Small intestine (tissue), 7 donors: ENCODE data around the gene NUP43. TPM values are rescaled to one million over a fixed set of nuclear protein-coding genes. Genes with fewer than 3 reads are reported as not detected.

Source experiments
- DNase-seq, 2 donors: peaks; one replicate each; pipeline versions ENCODE4 v3.0.0 to v3.0.0-alpha.2; 2013
- FAIRE-seq: peaks from 2 replicates; lab custom pipeline; 2012; peaks lifted over from hg19 to GRCh38; lab: Jason Lieb, UNC
- H3K27ac ChIP-seq, 3 donors: one replicate each; pipeline ENCODE4 v1.5.1; 2013; ENCODE audit warnings: low read length in 2 of 3, mild to moderate bottlenecking in 2 of 3, control low read depth in 1 of 3, inconsistent platforms in 1 of 3, low read depth in 1 of 3, moderate library complexity in 1 of 3
- H3K27me3 ChIP-seq, 3 donors: one replicate each; pipeline ENCODE4 v1.6.1; 2013; ENCODE audit warnings: low read length in 3 of 3, inconsistent platforms in 1 of 3; ENCODE audit not compliant: control insufficient read depth in 3 of 3, insufficient read depth in 3 of 3
- H3K36me3 ChIP-seq, 3 donors: one replicate each; pipeline ENCODE4 v1.6.1; 2013; ENCODE audit warnings: low read length in 3 of 3, inconsistent platforms in 1 of 3, low read depth in 1 of 3, mild to moderate bottlenecking in 1 of 3, moderate library complexity in 1 of 3; ENCODE audit not compliant: control insufficient read depth in 3 of 3, insufficient read depth in 2 of 3
- H3K4me1 ChIP-seq, 3 donors: one replicate each; pipeline ENCODE4 v1.6.1; 2013; ENCODE audit warnings: low read length in 2 of 3, inconsistent platforms in 1 of 3, low read depth in 1 of 3, mild to moderate bottlenecking in 1 of 3, moderate library complexity in 1 of 3; ENCODE audit not compliant: control insufficient read depth in 3 of 3, insufficient read depth in 2 of 3
- H3K4me3 ChIP-seq, 3 donors: one replicate each; pipeline ENCODE4 v1.5.1; 2013; ENCODE audit warnings: low read length in 3 of 3, control low read depth in 1 of 3, inconsistent platforms in 1 of 3, low read depth in 1 of 3, mild to moderate bottlenecking in 1 of 3, moderate library complexity in 1 of 3
- H3K9me3 ChIP-seq, 2 donors: one replicate each; pipeline ENCODE4 v1.6.1; 2013; ENCODE audit warnings: low read depth in 1 of 2, low read length in 1 of 2; ENCODE audit not compliant: control insufficient read depth in 2 of 2, insufficient read depth in 1 of 2
- WGBS, 3 donors: extraction: QIAGEN DNeasy Blood & Tissue Kit; methylation state at CpG; one replicate each; pipeline ENCODE4 v1.1.7; 2013; 5-methylcytosine and 5-hydroxymethylcytosine counted together
- polyA plus RNA-seq, 4 donors: library from polyadenylated mRNA; stranded (reverse) in 3 of 4; unstranded in 1 of 4; fragments of 200-250 nt in 3 of 4; fragments of 120-200 nt in 1 of 4; gene quantifications; one replicate each; pipeline versions ENCODE4 v1.2.1 to v1.2.3, GENCODE V29; 2013
- donor health status: healthy with polysubstance abuse.
- donor health status: control.
- donor health status: control.
- donor health status: Bipolar disorder and iron deficiency.
- donor health status: healthy.

Gene NUP43
- polyA plus RNA-seq, 4 donors, result 2.7 to 28.9 (median 7.9) TPM

GRCh38 chr6:149734915-149735314, 11.4 kb downstream of the NUP43 start:
- H3K36me3 ChIP-seq, result peaks cover 5 to 71% (median 15%) of the 10 kb centered on the region in 3 donors
- 91 to 100% (median 94%) methylated on average over 1 of the region's 1 CpG for WGBS, 3 donors
- no peak overlapping the region for H3K27ac ChIP-seq
- H3K9me3 ChIP-seq, result no peaks in the 10 kb centered on the region
- H3K4me1 ChIP-seq, result no peaks in the 10 kb centered on the region
- H3K27me3 ChIP-seq, result no peaks in the 10 kb centered on the region
- H3K4me3 ChIP-seq, result no peak overlapping the region
- DNase-seq, result no peak
- FAIRE-seq, result no peak

- WGBS, 3 donors, result 95 to 97% (median 97%) methylated on average over 2 of the region's 2 CpGs
- DNase-seq, result no peak
- peaks cover 0 to 10% (median 0%) of the 10 kb centered on the region in 3 donors for H3K4me1 ChIP-seq
- no peaks in the 10 kb centered on the region for H3K9me3 ChIP-seq
- no peaks in the 10 kb centered on the region for H3K27me3 ChIP-seq
- H3K27ac ChIP-seq, result no peak overlapping the region
- H3K36me3 ChIP-seq, result peaks cover 8 to 71% (median 13%) of the 10 kb centered on the region in 3 donors
- FAIRE-seq, result no peak
- no peak overlapping the region for H3K4me3 ChIP-seq
Measured at GRCh38 chr6:149733089-149733720, 13.1 kb downstream of the NUP43 start.

- Histone ChIP-seq H3K9me3 (no peaks in the 10 kb centered on the region), H3K4me1 (peaks cover 0 to 15% (median 0%) of the 10 kb centered on the region in 3 donors), H3K27me3 (no peaks in the 10 kb centered on the region), H3K27ac (peak overlapping the region in 1 of 3 donors; percentile 48), H3K36me3 (peaks cover 7 to 49% (median 11%) of the 10 kb centered on the region in 3 donors), H3K4me3 (no peak overlapping the region)
- 77 to 87% (median 80%) methylated on average over 8 of the region's 8 CpGs for WGBS, 3 donors
- FAIRE-seq, result no peak
- peak in 1 of 2 donors; percentile 32 for DNase-seq
Measured at GRCh38 chr6:149729824-149730223, 16.5 kb downstream of the NUP43 start.

- DNase-seq (peak; percentile 52 to 68), FAIRE-seq (no peak)
- Histone ChIP-seq H3K9me3 (no peaks in the 10 kb centered on the region), H3K4me1 (peaks cover 0 to 15% (median 0%) of the 10 kb centered on the region in 3 donors), H3K27ac (peak overlapping the region in 2 of 3 donors; percentile 41 to 53), H3K27me3 (no peaks in the 10 kb centered on the region), H3K4me3 (no peak overlapping the region), H3K36me3 (peaks cover 7 to 43% (median 7%) of the 10 kb centered on the region in 3 donors)
- 63 to 74% (median 70%) methylated on average over 5 of the region's 5 CpGs for WGBS, 3 donors
Measured at GRCh38 chr6:149728499-149729234, 17.7 kb downstream of the NUP43 start.

GRCh38 chr6:149727793-149728498, 18.4 kb downstream of the NUP43 start:
- 72 to 86% (median 82%) methylated on average over 4 of the region's 4 CpGs for WGBS, 3 donors
- no peaks in the 10 kb centered on the region for H3K9me3 ChIP-seq
- no peak overlapping the region for H3K4me3 ChIP-seq
- peaks cover 5 to 39% (median 5%) of the 10 kb centered on the region in 3 donors for H3K36me3 ChIP-seq
- DNase-seq (peak in 1 of 2 donors; percentile 12), FAIRE-seq (no peak)
- H3K27ac ChIP-seq, result peak overlapping the region in 2 of 3 donors; percentile 20 to 41
- H3K27me3 ChIP-seq, result no peaks in the 10 kb centered on the region
- H3K4me1 ChIP-seq, result peaks cover 0 to 15% (median 0%) of the 10 kb centered on the region in 3 donors

- WGBS, 3 donors, result 94 to 95% (median 94%) methylated on average over 3 of the region's 3 CpGs
- no peaks in the 10 kb centered on the region for H3K9me3 ChIP-seq
- DNase-seq (no peak), FAIRE-seq (no peak)
- H3K4me1 ChIP-seq, result peaks cover 0 to 15% (median 0%) of the 10 kb centered on the region in 3 donors
- H3K27ac ChIP-seq, result no peak overlapping the region
- H3K4me3 ChIP-seq, result no peak overlapping the region
- H3K36me3 ChIP-seq, result peaks cover 0 to 23% (median 5%) of the 10 kb centered on the region in 3 donors
- no peaks in the 10 kb centered on the region for H3K27me3 ChIP-seq
Measured at GRCh38 chr6:149725785-149726184, 20.5 kb downstream of the NUP43 start.

GRCh38 chr6:149723771-149724417, 22.4 kb downstream of the NUP43 start:
- 32 to 55% (median 41%) methylated on average over 10 of the region's 10 CpGs for WGBS, 3 donors
- DNase-seq, result peak; percentile 83 to 86
- H3K9me3 ChIP-seq, result no peaks in the 10 kb centered on the region
- peak; percentile 26 for FAIRE-seq
- H3K4me1 ChIP-seq, result peaks cover 0 to 12% (median 0%) of the 10 kb centered on the region in 3 donors
- no peaks in the 10 kb centered on the region for H3K27me3 ChIP-seq
- H3K36me3 ChIP-seq, result peaks cover 0 to 8% (median 2%) of the 10 kb centered on the region in 3 donors
- H3K4me3 ChIP-seq, result no peak overlapping the region
- peak overlapping the region in 1 of 3 donors; percentile 15 for H3K27ac ChIP-seq
